ENCODE measurements around the gene TFEB.

Gene TFEB

GRCh38 chr6:41716516-41717391, 18.7 kb downstream of the TFEB start:
- peak overlapping the region in 1 of 2 experiments; percentile 67 for H3K18ac ChIP-seq (ENCODE audit: low read depth in 1 of 2, low read length in 2 of 2)
- peak; percentile 63 for DNase-seq
- no peak overlapping the region for H3K4me3 ChIP-seq (ENCODE audit: insufficient read depth in 1 of 2, low read depth in 1 of 2, low read length in 2 of 2)
- peaks cover 37% of the 10 kb centered on the region for H3K79me1 ChIP-seq (replicated peaks; ENCODE audit: low read length, poor library complexity, severe bottlenecking)
- H2BK12ac ChIP-seq (ENCODE audit: low read length in 2 of 2): peak overlapping the region in 1 of 2 experiments; percentile 45
- H3K27ac ChIP-seq (ENCODE audit: low read length, poor library complexity, severe bottlenecking): no peak overlapping the region
- H3K9me3 ChIP-seq (ENCODE audit: control insufficient read depth, low read length): no peaks in the 10 kb centered on the region
- peak overlapping the region in 1 of 2 experiments; percentile 1 for H3K14ac ChIP-seq (ENCODE audit: low read length in 2 of 2)
- 94% methylated on average over 11 of the region's 11 CpGs for WGBS
- peaks cover 52% of the 10 kb centered on the region for H3K4me1 ChIP-seq (ENCODE audit: control insufficient read depth, insufficient read depth, low read depth, low read length)
- H3K36me3 ChIP-seq (ENCODE audit: control insufficient read depth in 1 of 2, insufficient read depth in 2 of 2, low read depth in 1 of 2, low read length in 2 of 2): peaks cover 0 to 6% of the 10 kb centered on the region in 2 experiments
- H2BK120ac ChIP-seq (ENCODE audit: low read depth, low read length): no peak overlapping the region
- no peak overlapping the region for H3K4ac ChIP-seq (ENCODE audit: low read depth in 1 of 2, low read length in 2 of 2)
- peak overlapping the region in 1 of 2 experiments; percentile 2 for H3K23ac ChIP-seq (ENCODE audit: low read length in 2 of 2)
- H3K4me2 ChIP-seq (ENCODE audit: low read length, poor library complexity, severe bottlenecking): no peak overlapping the region
- no peak overlapping the region for H3K9ac ChIP-seq (ENCODE audit: low read length)
- H2AFZ ChIP-seq (ENCODE audit: low read depth, low read length): no peak overlapping the region
- H3K27me3 ChIP-seq (ENCODE audit: control insufficient read depth in 1 of 2, insufficient read depth in 1 of 2, low read length in 2 of 2): no peaks in the 10 kb centered on the region
- H2BK15ac ChIP-seq (ENCODE audit: low read depth, poor library complexity, severe bottlenecking): no peak overlapping the region
- no peak overlapping the region for H4K8ac ChIP-seq (ENCODE audit: low read length)
- no peak overlapping the region for H2AK5ac ChIP-seq (ENCODE audit: low read length, severe bottlenecking)
- H2BK5ac ChIP-seq (ENCODE audit: low read depth, low read length, poor library complexity, severe bottlenecking): no peak overlapping the region
- no peak overlapping the region for H4K91ac ChIP-seq (ENCODE audit: low read length)

- Histone ChIP-seq H2BK12ac (ENCODE audit: low read length in 2 of 2) (peak overlapping the region in 1 of 2 experiments; percentile 45), H3K23ac (ENCODE audit: low read length in 2 of 2) (no peak overlapping the region), H3K18ac (ENCODE audit: low read depth in 1 of 2, low read length in 2 of 2) (peak overlapping the region in 1 of 2 experiments; percentile 25), H2BK15ac (ENCODE audit: low read depth, poor library complexity, severe bottlenecking) (peak overlapping the region; percentile 34), H3K4ac (ENCODE audit: low read depth in 1 of 2, low read length in 2 of 2) (no peak overlapping the region), H3K4me1 (ENCODE audit: control insufficient read depth, insufficient read depth, low read depth, low read length) (peaks cover 55% of the 10 kb centered on the region), H3K36me3 (ENCODE audit: control insufficient read depth in 1 of 2, insufficient read depth in 2 of 2, low read depth in 1 of 2, low read length in 2 of 2) (peaks cover 0 to 11% of the 10 kb centered on the region in 2 experiments), H2BK5ac (ENCODE audit: low read depth, low read length, poor library complexity, severe bottlenecking) (no peak overlapping the region), H4K8ac (ENCODE audit: low read length) (no peak overlapping the region), H4K91ac (ENCODE audit: low read length) (peak overlapping the region; percentile 35), H3K9me3 (ENCODE audit: control insufficient read depth, low read length) (no peaks in the 10 kb centered on the region), H3K27me3 (ENCODE audit: control insufficient read depth in 1 of 2, insufficient read depth in 1 of 2, low read length in 2 of 2) (no peaks in the 10 kb centered on the region), H3K14ac (ENCODE audit: low read length in 2 of 2) (peak overlapping the region in 1 of 2 experiments; percentile 27), H3K9ac (ENCODE audit: low read length) (no peak overlapping the region), H3K4me3 (ENCODE audit: insufficient read depth in 1 of 2, low read depth in 1 of 2, low read length in 2 of 2) (no peak overlapping the region), H2AK5ac (ENCODE audit: low read length, severe bottlenecking) (peak overlapping the region; percentile 37), H2BK120ac (ENCODE audit: low read depth, low read length) (no peak overlapping the region), H3K27ac (ENCODE audit: low read length, poor library complexity, severe bottlenecking) (no peak overlapping the region), H2AFZ (ENCODE audit: low read depth, low read length) (no peak overlapping the region), H3K4me2 (ENCODE audit: low read length, poor library complexity, severe bottlenecking) (no peak overlapping the region), H3K79me1 (replicated peaks; ENCODE audit: low read length, poor library complexity, severe bottlenecking) (peaks cover 39% of the 10 kb centered on the region)
- no peak for DNase-seq
- 84% methylated on average over 4 of the region's 5 CpGs for WGBS
These were observed 19.5 kb downstream of the TFEB start for GRCh38 chr6:41715795-41716515.

GRCh38 chr6:41714556-41715273, 20.7 kb downstream of the TFEB start:
- H3K4me3 ChIP-seq (ENCODE audit: insufficient read depth in 1 of 2, low read depth in 1 of 2, low read length in 2 of 2): no peak overlapping the region
- H3K4me1 ChIP-seq (ENCODE audit: control insufficient read depth, insufficient read depth, low read depth, low read length): peaks cover 46% of the 10 kb centered on the region
- H3K27me3 ChIP-seq (ENCODE audit: control insufficient read depth in 1 of 2, insufficient read depth in 1 of 2, low read length in 2 of 2): no peaks in the 10 kb centered on the region
- no peak overlapping the region for H3K4ac ChIP-seq (ENCODE audit: low read depth in 1 of 2, low read length in 2 of 2)
- no peak for DNase-seq
- no peak overlapping the region for H3K14ac ChIP-seq (ENCODE audit: low read length in 2 of 2)
- no peak overlapping the region for H2AFZ ChIP-seq (ENCODE audit: low read depth, low read length)
- no peak overlapping the region for H2BK120ac ChIP-seq (ENCODE audit: low read depth, low read length)
- 94% methylated on average over 14 of the region's 14 CpGs for WGBS
- no peak overlapping the region for H2BK5ac ChIP-seq (ENCODE audit: low read depth, low read length, poor library complexity, severe bottlenecking)
- H2BK12ac ChIP-seq (ENCODE audit: low read length in 2 of 2): no peak overlapping the region
- H3K9ac ChIP-seq (ENCODE audit: low read length): no peak overlapping the region
- H4K91ac ChIP-seq (ENCODE audit: low read length): no peak overlapping the region
- H2BK15ac ChIP-seq (ENCODE audit: low read depth, poor library complexity, severe bottlenecking): no peak overlapping the region
- no peaks in the 10 kb centered on the region for H3K9me3 ChIP-seq (ENCODE audit: control insufficient read depth, low read length)
- no peak overlapping the region for H3K4me2 ChIP-seq (ENCODE audit: low read length, poor library complexity, severe bottlenecking)
- H3K23ac ChIP-seq (ENCODE audit: low read length in 2 of 2): no peak overlapping the region
- H2AK5ac ChIP-seq (ENCODE audit: low read length, severe bottlenecking): no peak overlapping the region
- no peak overlapping the region for H3K18ac ChIP-seq (ENCODE audit: low read depth in 1 of 2, low read length in 2 of 2)
- H3K79me1 ChIP-seq (replicated peaks; ENCODE audit: low read length, poor library complexity, severe bottlenecking): peaks cover 39% of the 10 kb centered on the region
- no peak overlapping the region for H3K27ac ChIP-seq (ENCODE audit: low read length, poor library complexity, severe bottlenecking)
- H3K36me3 ChIP-seq (ENCODE audit: control insufficient read depth in 1 of 2, insufficient read depth in 2 of 2, low read depth in 1 of 2, low read length in 2 of 2): peaks cover 0 to 11% of the 10 kb centered on the region in 2 experiments
- H4K8ac ChIP-seq (ENCODE audit: low read length): no peak overlapping the region

Data from mesenchymal stem cell (in vitro differentiated cells and primary cell).